ENCODE measurements around the gene SPDL1. TPM values are rescaled to one million over a fixed set of nuclear protein-coding genes. Genes with fewer than 3 reads are reported as not detected.

The SPDL1 gene
- total RNA-seq, 2 donors from 2014 or later, result 8.0 to 13.7 TPM

DNA sequence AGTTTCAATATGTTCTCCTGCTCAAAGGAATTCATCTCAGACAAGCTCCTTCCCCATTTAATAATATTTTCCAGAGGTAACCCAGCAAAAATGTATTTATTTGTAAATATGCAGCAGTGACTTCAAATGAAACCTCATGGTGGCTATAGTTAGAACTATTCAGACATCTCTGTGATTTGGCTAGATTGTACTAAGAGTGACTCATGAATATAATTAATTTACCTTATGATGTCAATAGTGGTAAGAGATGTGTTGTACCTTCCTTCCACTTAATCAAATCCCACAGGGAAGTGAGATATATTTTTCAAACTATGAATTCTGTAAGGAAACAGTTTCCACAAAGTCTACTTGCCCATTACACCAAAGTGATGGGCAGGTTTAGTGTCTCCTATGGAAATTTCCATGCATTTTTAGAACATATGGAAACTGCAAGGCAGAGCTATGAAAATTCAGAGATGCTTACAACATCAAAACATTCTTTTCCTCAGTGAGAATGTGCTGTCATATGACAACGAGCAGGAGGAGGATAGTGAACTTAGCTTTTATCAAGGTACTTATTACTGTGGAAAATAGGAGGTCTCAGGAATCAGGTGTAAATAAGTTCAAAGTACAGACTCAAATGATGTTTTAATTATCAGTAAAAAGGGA is 34.0 kb upstream of the SPDL1 start:
- H3K36me3 ChIP-seq, result no peaks in the 10 kb centered on the region
- no peak overlapping the region for H3K4me3 ChIP-seq
- no peaks in the 10 kb centered on the region for H3K27me3 ChIP-seq
- intact Hi-C loops (cut with DNase I), result no loop called here
- no peak overlapping the region for H3K27ac ChIP-seq
- H3K4me1 ChIP-seq, result no peaks in the 10 kb centered on the region
- no peak overlapping the region for H3K9ac ChIP-seq (ENCODE audit: low read depth in 2 of 2, low read length in 2 of 2)
- TF ChIP-seq, protein P1, sequence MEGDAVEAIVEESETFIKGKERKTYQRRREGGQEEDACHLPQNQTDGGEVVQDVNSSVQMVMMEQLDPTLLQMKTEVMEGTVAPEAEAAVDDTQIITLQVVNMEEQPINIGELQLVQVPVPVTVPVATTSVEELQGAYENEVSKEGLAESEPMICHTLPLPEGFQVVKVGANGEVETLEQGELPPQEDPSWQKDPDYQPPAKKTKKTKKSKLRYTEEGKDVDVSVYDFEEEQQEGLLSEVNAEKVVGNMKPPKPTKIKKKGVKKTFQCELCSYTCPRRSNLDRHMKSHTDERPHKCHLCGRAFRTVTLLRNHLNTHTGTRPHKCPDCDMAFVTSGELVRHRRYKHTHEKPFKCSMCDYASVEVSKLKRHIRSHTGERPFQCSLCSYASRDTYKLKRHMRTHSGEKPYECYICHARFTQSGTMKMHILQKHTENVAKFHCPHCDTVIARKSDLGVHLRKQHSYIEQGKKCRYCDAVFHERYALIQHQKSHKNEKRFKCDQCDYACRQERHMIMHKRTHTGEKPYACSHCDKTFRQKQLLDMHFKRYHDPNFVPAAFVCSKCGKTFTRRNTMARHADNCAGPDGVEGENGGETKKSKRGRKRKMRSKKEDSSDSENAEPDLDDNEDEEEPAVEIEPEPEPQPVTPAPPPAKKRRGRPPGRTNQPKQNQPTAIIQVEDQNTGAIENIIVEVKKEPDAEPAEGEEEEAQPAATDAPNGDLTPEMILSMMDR (IDR thresholded peaks at IDR 0.05), result no peak
- no peak for DNase-seq
- no peaks in the 10 kb centered on the region for H3K9me3 ChIP-seq

DNA sequence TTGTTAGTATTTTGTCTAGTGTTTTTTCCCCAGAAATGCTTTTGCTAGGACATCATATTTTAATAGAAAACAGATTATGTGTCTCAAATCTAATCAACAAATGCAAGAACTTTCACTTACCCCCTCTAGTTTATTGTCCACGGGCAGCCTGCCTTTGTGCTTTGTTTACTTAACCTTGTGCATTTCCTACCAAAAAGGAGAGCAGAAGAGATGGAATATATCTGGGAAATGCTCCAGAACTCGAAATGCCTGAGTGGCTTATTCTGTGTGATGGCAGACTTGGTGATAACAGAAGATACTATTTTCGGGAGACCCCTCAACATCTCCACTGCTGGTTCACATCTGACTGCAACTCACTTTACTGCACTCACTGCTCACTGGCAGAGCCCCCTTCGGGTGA is 33.3 kb upstream of the SPDL1 start:
- TF ChIP-seq, protein P1 (IDR thresholded peaks at IDR 0.05), result no peak
- H3K4me1 ChIP-seq, result no peaks in the 10 kb centered on the region
- DNase-seq, result no peak
- no peak overlapping the region for H3K9ac ChIP-seq (ENCODE audit: low read depth in 2 of 2, low read length in 2 of 2)
- no peak overlapping the region for H3K4me3 ChIP-seq
- intact Hi-C loops (cut with DNase I), result no loop called here
- no peaks in the 10 kb centered on the region for H3K27me3 ChIP-seq
- no peaks in the 10 kb centered on the region for H3K9me3 ChIP-seq
- no peaks in the 10 kb centered on the region for H3K36me3 ChIP-seq
- H3K27ac ChIP-seq, result no peak overlapping the region

DNA sequence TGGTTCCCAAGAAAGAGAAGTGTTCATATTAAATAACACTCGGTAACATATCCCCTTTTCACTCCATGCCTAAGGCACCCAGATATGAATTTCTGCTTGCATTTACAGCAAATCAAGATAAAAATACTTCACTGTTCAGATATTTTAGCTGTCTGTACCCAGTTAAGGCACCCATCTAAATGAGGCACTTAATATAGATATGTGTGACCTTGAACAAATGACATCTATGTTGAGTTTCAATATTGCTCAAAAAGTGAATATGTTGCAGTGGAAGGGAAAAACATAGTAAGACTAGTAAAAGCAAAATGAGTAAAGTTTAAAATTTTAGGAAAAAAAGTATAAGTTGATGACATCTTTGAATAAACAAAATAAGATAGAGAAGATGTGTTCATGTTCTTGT is 32.4 kb upstream of the SPDL1 start:
- H3K4me1 ChIP-seq, result no peaks in the 10 kb centered on the region

DNA sequence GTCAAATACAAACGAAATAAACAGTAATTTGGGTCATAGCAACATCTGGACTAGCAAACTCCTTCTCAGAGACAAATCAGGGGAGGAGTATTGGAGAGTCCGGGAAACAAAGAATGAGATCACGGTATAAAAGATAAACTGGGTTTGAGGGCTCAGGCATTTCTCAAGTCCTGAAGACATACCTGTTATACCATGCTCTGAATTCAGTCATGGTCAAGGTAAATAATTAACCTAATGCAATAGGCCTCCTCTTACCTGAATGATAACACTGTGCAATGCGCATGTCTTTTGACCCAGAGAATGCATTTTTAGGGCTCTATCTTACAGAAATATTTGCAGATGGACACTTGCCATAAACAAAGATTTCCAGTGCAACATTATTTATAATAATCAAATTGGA is 31.9 kb upstream of the SPDL1 start:
- Histone ChIP-seq H3K4me1 (no peaks in the 10 kb centered on the region), H3K27ac (no peak overlapping the region), H3K9ac (ENCODE audit: low read depth in 2 of 2, low read length in 2 of 2) (no peak overlapping the region), H3K4me3 (no peak overlapping the region), H3K27me3 (no peaks in the 10 kb centered on the region), H3K9me3 (no peaks in the 10 kb centered on the region), H3K36me3 (no peaks in the 10 kb centered on the region)
- intact Hi-C loops (cut with DNase I), result no loop called here
- TF ChIP-seq, protein P1 (IDR thresholded peaks at IDR 0.05), result no peak
- DNase-seq, result no peak

More for the DNA sequence above, 32.4 kb upstream of the SPDL1 start:
- no peak overlapping the region for H3K27ac ChIP-seq
- no peaks in the 10 kb centered on the region for H3K9me3 ChIP-seq
- no peak overlapping the region for H3K4me3 ChIP-seq
- no peak for DNase-seq
- H3K9ac ChIP-seq (ENCODE audit: low read depth in 2 of 2, low read length in 2 of 2), result no peak overlapping the region
- H3K36me3 ChIP-seq, result no peaks in the 10 kb centered on the region
- TF ChIP-seq, protein P1 (IDR thresholded peaks at IDR 0.05), result no peak
- H3K27me3 ChIP-seq, result no peaks in the 10 kb centered on the region
- intact Hi-C loops (cut with DNase I), result no loop called here

DNA sequence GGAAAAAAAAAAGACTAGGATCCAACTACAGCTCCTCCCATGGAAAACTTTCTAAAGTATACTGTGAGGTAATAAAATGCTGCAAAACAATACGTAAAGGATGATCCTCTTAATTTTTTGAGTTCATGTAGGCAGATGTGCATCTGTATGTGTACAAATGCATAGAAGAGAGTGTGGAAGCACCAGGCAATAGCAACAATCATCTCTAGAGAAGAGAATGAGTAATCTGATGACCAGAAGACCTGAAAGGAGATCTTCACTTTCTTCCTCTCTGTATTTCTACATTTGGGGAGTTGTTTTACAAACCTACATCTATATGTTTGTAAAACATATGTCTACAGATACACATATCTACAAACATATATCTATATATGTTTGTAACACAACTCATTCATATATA is 29.3 kb upstream of the SPDL1 start:
- TF ChIP-seq, protein P1 (IDR thresholded peaks at IDR 0.05), result no peak
- no peak overlapping the region for H3K9ac ChIP-seq (ENCODE audit: low read depth in 2 of 2, low read length in 2 of 2)
- intact Hi-C loops (cut with DNase I), result no loop called here
- no peaks in the 10 kb centered on the region for H3K36me3 ChIP-seq
- no peak overlapping the region for H3K4me3 ChIP-seq
- no peak for DNase-seq
- H3K9me3 ChIP-seq, result no peaks in the 10 kb centered on the region
- no peaks in the 10 kb centered on the region for H3K4me1 ChIP-seq
- no peak overlapping the region for H3K27ac ChIP-seq
- H3K27me3 ChIP-seq, result no peaks in the 10 kb centered on the region

Measured in colonic mucosa (tissue), 4 donors.